HAP-1 (cell line): ENCODE results near the gene FILIP1L.

Source experiments
- DNase-seq, 2 experiments: peaks; one replicate each; pipeline ENCODE4 v3.0.0-alpha.2; 2016 to 2020; ENCODE audit warnings: low spot score in 2 of 2
- H3K27me3 ChIP-seq: fragments of 250-450 bp; sonication (Bioruptor Pico); 2 replicates; pipeline ENCODE4 v1.5.1; 2020; ENCODE audit warnings: low read depth, mild to moderate bottlenecking, moderate library complexity
- H3K36me3 ChIP-seq: fragments of 250-450 bp; sonication (Bioruptor Pico); replicated peaks from 2 replicates; pipeline ENCODE4 v1.5.1; 2020; ENCODE audit warnings: mild to moderate bottlenecking
- H3K4me1 ChIP-seq: fragments of 250-450 bp; sonication (Bioruptor Pico); 2 replicates; pipeline ENCODE4 v1.5.1; 2020; ENCODE audit warnings: mild to moderate bottlenecking
- H3K4me3 ChIP-seq: fragments of 250-450 bp; sonication (Bioruptor Pico); 2 replicates; pipeline ENCODE4 v1.5.1; 2020; ENCODE audit warnings: mild to moderate bottlenecking, moderate library complexity
- H3K9me3 ChIP-seq: fragments of 250-450 bp; sonication (Bioruptor Pico); 2 replicates; pipeline ENCODE4 v1.5.1; 2020; ENCODE audit warnings: mild to moderate bottlenecking, moderate library complexity
- in situ Hi-C: fragments of 300-500 bp; cut with MboI; formaldehyde crosslinking; loops from 3 replicates; pipeline ENCODE4 v1.14.3; 2020; ENCODE audit warnings: low sequenced_read_pairs, inconsistent platforms, mixed read lengths

FILIP1L gene

DNA sequence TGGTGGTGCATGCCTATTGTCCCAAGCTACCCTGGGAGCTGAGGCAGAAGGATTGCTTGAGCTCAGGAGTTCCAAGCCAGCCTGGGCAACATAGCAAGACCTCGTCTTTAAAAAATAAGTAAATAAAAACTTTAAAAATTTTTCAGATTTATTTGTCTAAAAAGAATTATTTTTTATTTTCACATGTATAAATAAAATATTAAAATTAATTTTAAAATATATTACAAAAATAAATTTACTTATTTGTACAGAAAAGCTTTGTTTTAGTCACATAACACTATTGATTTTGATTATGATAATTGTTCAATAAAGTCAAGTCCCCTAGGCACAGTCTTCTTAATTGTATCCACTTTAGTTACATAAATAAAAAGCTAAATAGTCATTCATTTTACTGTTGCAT, 85.2 kb downstream of the FILIP1L start:
- no peaks in the 10 kb centered on the region for H3K27me3 ChIP-seq
- H3K4me1 ChIP-seq = peaks cover 11% of the 10 kb centered on the region
- H3K9me3 ChIP-seq = no peaks in the 10 kb centered on the region
- no peak for DNase-seq
- H3K36me3 ChIP-seq = no peaks in the 10 kb centered on the region
- H3K4me3 ChIP-seq = no peak overlapping the region
- in situ Hi-C loops = no loop called here

DNA sequence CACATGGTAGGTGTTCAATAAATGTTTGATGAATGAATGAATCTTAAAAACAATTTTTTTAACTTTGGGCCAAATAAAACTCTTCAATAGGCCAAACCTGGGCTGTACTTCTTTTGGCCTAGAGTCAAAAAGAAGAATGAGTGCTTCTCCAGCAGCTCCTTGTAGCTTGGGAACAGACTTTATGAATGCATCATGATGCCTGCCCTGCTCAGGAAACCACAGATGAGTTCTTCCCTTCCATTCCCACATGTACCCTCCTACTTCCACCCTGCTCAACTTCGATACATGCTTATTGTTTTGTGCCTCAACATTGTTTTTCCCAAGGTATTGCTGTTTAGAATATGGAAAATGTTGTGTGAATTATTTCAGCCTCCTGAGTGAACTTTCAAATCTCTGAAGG, 87.0 kb downstream of the FILIP1L start:
- in situ Hi-C loops = no loop called here
- H3K27me3 ChIP-seq = no peaks in the 10 kb centered on the region
- DNase-seq = no peak
- H3K4me1 ChIP-seq = peaks cover 16% of the 10 kb centered on the region
- H3K36me3 ChIP-seq = no peaks in the 10 kb centered on the region
- no peaks in the 10 kb centered on the region for H3K9me3 ChIP-seq
- H3K4me3 ChIP-seq = no peak overlapping the region

DNA sequence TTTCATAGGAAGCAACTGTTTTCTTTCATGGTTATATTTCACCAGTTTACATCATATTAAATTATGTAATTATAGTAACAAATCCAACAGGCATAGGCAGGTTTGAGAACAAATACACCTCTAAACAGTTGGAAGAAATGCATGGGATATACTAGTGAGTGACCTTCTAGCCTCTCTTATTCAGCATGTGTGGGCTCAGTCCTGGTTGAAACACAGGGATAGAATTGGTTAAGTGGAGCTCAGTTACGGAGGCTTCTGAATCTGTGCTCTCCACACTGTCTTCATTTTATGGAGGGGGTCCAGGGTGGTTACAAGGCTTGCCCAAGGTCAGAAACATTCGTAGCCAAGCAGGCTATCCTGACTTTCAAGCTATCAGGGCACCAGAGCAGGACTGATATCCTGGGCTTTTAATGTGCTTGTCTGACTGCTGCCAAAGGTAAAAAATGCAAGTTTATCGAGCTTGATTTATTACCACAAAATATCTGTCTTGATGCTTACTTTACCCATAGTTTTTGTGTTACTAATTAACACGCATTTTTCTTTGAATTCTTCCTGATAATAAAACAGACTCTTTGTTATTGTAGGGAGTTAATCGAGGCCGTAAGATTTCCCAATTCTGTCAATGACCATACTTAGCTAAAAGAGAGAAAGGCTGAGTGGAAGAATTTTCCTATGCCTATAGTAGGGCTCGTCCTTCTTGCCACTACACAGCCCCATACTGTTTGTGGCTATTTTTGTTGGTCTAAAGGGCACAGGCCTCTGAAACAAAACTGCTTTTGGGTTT, 89.6 kb downstream of the FILIP1L start:
- H3K4me3 ChIP-seq = no peak overlapping the region
- no peaks in the 10 kb centered on the region for H3K9me3 ChIP-seq
- no peaks in the 10 kb centered on the region for H3K36me3 ChIP-seq
- DNase-seq = no peak
- in situ Hi-C loops = no loop called here
- peaks cover 16% of the 10 kb centered on the region for H3K4me1 ChIP-seq
- no peaks in the 10 kb centered on the region for H3K27me3 ChIP-seq

DNA sequence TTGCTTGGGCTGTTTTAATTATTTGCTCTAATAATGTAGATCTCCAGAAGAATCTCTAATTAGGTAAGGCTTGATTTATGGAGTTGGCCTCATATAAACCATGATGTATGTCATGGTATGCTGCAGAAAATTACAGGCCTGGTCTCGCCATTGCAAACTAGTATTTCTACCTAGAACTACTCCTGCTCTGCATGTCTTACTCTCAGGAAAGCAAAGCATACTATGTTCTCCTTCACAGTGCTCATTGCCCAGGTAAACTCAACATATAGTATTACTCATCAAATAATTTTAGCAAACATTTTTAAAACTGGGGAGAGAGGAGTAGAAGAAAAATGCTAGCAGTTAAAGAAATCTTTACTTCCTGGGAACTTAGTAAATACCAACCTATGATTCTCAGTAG, 90.7 kb downstream of the FILIP1L start:
- in situ Hi-C loops = no loop called here
- H3K27me3 ChIP-seq = no peaks in the 10 kb centered on the region
- no peaks in the 10 kb centered on the region for H3K36me3 ChIP-seq
- DNase-seq = no peak
- H3K4me3 ChIP-seq = no peak overlapping the region
- no peaks in the 10 kb centered on the region for H3K9me3 ChIP-seq
- H3K4me1 ChIP-seq = peaks cover 16% of the 10 kb centered on the region

DNA sequence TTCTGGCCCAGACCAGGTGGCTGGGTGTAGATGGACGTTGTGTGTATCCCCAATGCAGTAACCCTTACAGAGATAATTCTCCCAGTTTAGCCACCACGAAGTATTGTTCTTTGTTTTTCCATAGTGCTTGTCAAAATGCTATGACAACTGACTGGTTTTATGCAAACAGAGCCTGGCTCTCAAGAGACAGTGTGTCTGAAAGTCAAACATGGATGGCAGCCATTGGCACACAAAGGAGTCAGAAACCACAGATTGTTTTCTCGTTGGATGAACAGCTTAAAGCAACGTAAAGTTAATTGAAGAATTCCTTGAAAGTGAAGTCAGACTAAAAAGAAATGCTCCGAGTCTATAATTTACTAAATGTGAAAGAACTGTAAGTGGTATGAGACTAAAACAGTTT, 91.2 kb downstream of the FILIP1L start:
- H3K27me3 ChIP-seq = no peaks in the 10 kb centered on the region
- H3K36me3 ChIP-seq = no peaks in the 10 kb centered on the region
- no peaks in the 10 kb centered on the region for H3K9me3 ChIP-seq
- H3K4me3 ChIP-seq = no peak overlapping the region
- H3K4me1 ChIP-seq = peaks cover 16% of the 10 kb centered on the region
- in situ Hi-C loops = no loop called here
- peak in 1 of 2 experiments; percentile 36 for DNase-seq

DNA sequence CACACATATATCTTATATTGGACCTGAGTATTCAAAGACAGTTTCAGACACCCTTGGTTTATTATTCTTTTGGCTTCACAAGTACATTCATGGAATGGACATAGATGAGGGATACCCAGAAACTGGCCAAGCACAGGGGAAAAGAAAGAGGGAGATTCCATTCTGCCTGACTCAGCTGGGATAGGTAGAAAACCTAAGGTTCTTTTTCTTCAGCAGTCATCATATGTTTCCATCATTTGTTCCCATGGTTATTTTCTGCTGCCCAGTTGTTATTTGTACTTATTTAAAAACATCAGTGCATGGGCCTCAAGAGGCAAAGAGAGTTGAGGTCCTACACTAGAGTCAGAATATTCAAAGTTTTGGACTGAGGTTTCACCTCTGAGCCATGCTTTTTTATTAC, 91.8 kb downstream of the FILIP1L start:
- Histone ChIP-seq H3K4me3 (no peak overlapping the region), H3K9me3 (no peaks in the 10 kb centered on the region), H3K4me1 (peaks cover 16% of the 10 kb centered on the region), H3K36me3 (no peaks in the 10 kb centered on the region), H3K27me3 (no peaks in the 10 kb centered on the region)
- DNase-seq = no peak
- in situ Hi-C loops = no loop called here

DNA sequence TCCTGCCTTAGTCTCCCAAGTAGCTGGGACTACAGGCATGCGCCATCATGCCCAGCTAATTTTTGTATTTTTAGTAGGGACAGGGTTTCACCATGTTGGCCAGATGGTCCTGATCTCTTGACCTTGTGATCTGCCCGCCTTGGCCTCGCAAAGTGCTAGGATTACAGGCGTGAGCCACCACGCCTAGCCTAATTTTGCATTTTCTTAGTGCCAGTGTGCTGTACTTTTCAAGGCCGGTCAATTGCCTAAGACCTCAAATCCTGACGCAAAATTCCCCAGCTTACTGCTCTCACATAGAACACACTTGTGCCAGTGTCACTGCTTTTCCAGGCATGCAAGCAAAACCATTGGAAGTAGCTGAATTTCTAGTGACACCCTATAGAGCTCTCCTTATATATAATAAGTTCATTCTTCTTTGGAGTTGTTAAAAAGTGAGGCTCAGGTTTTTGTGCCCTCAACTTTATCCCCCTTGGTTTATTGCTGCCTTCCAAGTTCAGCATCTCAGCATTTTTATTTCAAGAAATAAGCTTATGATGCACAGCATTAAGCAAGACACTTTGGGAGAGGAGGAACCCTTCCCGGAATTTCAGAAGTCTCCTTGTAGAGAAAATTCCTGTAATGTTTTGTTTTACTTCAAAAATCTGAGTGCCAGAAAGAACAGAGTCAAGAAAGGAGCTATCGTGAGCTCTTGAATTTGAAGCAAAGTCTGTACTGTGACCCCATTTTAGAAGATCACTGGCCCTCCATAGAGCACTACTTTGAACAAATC, 93.2 kb downstream of the FILIP1L start:
- Histone ChIP-seq H3K4me3 (no peak overlapping the region), H3K36me3 (no peaks in the 10 kb centered on the region), H3K27me3 (no peaks in the 10 kb centered on the region), H3K9me3 (no peaks in the 10 kb centered on the region), H3K4me1 (peaks cover 23% of the 10 kb centered on the region)
- in situ Hi-C loops = no loop called here
- DNase-seq = no peak

DNA sequence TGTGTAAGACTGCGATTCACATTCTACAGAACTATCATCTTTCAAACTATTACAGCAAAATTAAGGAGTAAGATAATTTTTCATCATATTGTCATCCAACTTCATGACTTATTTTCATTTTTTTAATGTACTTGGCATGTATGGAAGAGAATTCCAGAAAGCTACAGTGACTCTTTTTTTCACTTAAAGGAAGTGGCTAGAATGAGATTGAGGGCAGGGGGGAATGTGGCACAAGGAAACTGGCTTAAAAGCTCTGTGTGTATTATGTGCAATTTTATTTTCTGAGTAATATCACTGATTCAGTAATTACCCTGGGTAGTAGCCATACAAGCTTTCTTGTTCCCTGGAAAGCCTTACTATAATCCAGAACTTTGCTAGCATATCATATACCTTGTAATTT, 94.6 kb downstream of the FILIP1L start:
- H3K27me3 ChIP-seq = no peaks in the 10 kb centered on the region
- no peak overlapping the region for H3K4me3 ChIP-seq
- no peaks in the 10 kb centered on the region for H3K9me3 ChIP-seq
- DNase-seq = no peak
- in situ Hi-C loops = no loop called here
- H3K4me1 ChIP-seq = peaks cover 22% of the 10 kb centered on the region
- H3K36me3 ChIP-seq = no peaks in the 10 kb centered on the region

DNA sequence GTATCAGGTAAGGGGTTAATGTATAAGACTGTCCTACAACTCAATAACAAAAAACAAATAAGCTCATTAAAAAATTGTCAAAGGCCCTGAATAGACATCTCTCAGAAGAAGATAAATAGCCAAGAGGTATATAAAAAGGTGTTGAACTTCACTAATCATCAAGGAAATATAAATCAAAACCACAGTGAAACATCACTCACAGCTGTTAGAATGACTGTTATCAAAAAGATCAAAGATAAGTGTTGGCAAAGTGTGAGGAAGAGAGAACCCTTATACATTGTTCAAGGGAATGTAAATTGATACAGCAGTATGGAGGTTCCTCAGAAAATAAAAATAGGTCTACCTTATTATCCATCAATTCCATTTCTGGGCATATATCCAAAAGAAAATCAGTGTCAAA, 95.5 kb downstream of the FILIP1L start:
- no peaks in the 10 kb centered on the region for H3K9me3 ChIP-seq
- no peak for DNase-seq
- H3K4me1 ChIP-seq = peaks cover 21% of the 10 kb centered on the region
- in situ Hi-C loops = no loop called here
- H3K27me3 ChIP-seq = no peaks in the 10 kb centered on the region
- no peak overlapping the region for H3K4me3 ChIP-seq
- H3K36me3 ChIP-seq = no peaks in the 10 kb centered on the region

DNA sequence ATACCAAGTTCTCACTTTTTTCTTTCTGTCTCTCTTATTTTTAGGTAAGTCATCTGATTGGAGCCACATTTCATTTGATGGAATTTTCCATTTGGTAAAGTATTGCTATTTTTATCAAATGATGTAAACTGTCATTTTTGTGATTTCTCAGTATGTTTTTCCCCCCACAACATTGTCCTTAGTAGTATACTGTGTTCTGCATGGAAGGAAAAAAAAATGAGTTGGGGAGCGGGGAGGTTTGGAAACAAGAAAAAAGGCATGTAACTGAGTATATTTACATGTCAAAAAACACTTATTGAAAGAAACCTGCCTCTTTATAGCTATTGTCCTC, 104.2 kb downstream of the FILIP1L start:
- Histone ChIP-seq H3K9me3 (no peaks in the 10 kb centered on the region), H3K4me3 (no peak overlapping the region), H3K27me3 (no peaks in the 10 kb centered on the region), H3K36me3 (no peaks in the 10 kb centered on the region), H3K4me1 (peaks cover 23% of the 10 kb centered on the region)
- in situ Hi-C loops = no loop called here
- peak in 1 of 2 experiments; percentile 29 for DNase-seq

DNA sequence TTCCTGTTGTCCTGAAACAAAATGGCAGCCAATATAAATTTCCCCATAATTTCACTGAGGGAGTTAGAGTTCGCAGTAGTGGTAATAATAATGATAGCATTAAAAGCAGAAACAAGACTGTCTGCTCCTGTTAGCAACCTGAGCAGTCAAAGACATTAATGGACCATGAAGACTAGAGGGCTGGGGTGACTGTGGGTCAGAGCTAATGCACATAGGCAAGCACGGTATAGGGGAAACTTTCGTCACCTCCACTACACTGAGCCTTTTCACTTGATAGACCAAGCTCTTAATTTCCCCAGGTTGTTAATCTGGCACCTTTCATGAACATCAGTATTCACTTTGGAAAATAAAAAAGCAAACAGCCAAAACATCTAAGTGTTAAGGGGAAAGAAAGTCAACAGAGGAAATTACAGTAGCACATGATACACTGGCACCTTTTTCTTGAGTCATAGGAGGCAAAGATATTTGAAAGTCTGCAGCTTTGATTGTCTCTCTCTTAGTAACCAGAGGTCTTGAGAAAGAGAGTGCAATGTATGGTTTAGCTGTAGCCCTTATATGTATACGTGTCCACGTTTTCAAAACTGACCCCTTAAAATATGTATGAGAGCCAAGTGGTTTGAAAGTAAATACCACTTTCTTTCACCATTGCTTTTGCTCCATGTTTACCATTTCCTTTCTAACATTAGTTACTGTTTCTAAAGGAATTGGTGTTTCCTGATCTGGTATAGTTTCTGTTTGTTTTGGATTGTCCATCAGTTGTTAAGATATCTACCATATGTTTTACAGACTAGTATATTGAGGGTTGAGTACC, 104.8 kb downstream of the FILIP1L start:
- Histone ChIP-seq H3K9me3 (no peaks in the 10 kb centered on the region), H3K36me3 (no peaks in the 10 kb centered on the region), H3K4me1 (peaks cover 23% of the 10 kb centered on the region), H3K27me3 (no peaks in the 10 kb centered on the region), H3K4me3 (no peak overlapping the region)
- in situ Hi-C loops = no loop called here
- DNase-seq = no peak

DNA sequence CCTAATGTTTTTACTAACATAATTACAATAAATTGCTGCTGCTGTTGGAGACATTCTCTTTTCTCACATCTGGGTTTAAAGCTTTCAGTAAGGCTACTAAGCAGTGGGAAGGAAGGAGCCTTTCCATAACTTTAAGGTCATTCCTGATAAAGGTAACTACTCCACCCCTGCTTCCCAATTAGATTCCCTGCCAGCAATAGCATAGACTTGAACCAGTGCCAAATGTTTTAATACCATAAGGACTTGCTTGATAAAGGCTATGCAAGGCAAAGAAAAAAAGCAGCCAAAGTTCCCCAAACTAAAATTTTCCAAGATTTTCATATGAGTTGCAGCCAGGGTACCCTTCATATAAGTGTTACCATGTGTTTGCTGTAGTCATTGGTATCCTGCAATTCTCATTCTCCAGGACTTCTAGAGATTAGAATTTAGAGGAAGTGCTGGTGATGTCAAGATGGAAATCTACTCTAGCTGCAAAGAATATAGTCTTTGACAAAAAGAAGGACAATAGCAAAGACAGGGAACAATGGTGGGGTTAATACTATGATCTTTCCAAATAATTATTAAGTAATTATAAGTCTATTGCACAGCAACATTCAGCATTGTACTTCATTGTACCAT, 106.1 kb downstream of the FILIP1L start:
- H3K27me3 ChIP-seq = no peaks in the 10 kb centered on the region
- peaks cover 23% of the 10 kb centered on the region for H3K4me1 ChIP-seq
- DNase-seq = peak in 1 of 2 experiments; percentile 18
- H3K4me3 ChIP-seq = no peak overlapping the region
- no peaks in the 10 kb centered on the region for H3K9me3 ChIP-seq
- no peaks in the 10 kb centered on the region for H3K36me3 ChIP-seq
- in situ Hi-C loops = no loop called here

DNA sequence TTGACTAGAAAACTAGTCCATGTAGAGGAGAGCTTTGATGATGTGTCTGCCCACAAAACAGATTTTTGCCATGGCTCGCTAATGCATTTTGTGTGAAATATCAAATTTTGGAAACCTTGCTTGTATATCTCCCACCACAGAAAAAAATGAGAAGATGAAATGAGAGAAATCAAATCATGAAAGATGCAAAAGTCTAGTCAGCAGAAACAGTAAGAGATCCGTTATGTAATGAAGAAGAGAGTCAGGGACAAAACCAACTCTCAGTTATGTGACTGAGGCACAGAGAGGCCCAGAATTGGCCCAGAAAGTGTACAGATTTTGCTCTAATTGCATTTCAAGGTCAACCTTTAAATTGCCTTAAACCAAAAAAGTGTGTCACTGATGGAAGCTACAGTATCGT, 107.0 kb downstream of the FILIP1L start:
- H3K4me3 ChIP-seq = no peak overlapping the region
- H3K4me1 ChIP-seq = peaks cover 23% of the 10 kb centered on the region
- no peak for DNase-seq
- no peaks in the 10 kb centered on the region for H3K27me3 ChIP-seq
- in situ Hi-C loops = no loop called here
- H3K9me3 ChIP-seq = no peaks in the 10 kb centered on the region
- H3K36me3 ChIP-seq = no peaks in the 10 kb centered on the region
